Mesendoderm (in vitro differentiated cells): ENCODE data around the gene DPH2.

Source experiments
- DNase-seq: peaks from one replicate; pipeline ENCODE4 v3.0.0; 2013
- H2AK5ac ChIP-seq: 2 replicates; pipeline ENCODE4 v1.6.1; 2013; ENCODE audit warnings: low read length, inconsistent platforms
- H2BK120ac ChIP-seq: 2 replicates; pipeline ENCODE4 v1.6.1; 2013; ENCODE audit warnings: low read depth, mild to moderate bottlenecking, low read length, moderate library complexity, mixed read lengths
- H2BK15ac ChIP-seq: replicated peaks from 2 replicates; pipeline ENCODE4 v1.6.1; 2013; ENCODE audit warnings: low read depth, mild to moderate bottlenecking, moderate library complexity
- H2BK5ac ChIP-seq: 2 replicates; pipeline ENCODE4 v1.6.1; 2013; ENCODE audit warnings: low read length, inconsistent platforms
- H3K18ac ChIP-seq: 2 replicates; pipeline ENCODE4 v1.6.1; 2013; ENCODE audit warnings: mild to moderate bottlenecking, low read length, mixed read lengths
- H3K23ac ChIP-seq: one replicate; pipeline ENCODE4 v1.6.1; 2013; ENCODE audit warnings: low read length
- H3K27ac ChIP-seq: 2 replicates; pipeline ENCODE4 v1.5.1; 2013; ENCODE audit warnings: low read depth, mild to moderate bottlenecking, inconsistent platforms, low read length, moderate library complexity
- H3K27me3 ChIP-seq: 2 replicates; pipeline ENCODE4 v1.6.1; 2013; ENCODE audit warnings: low read length, control low read depth, mild to moderate bottlenecking, inconsistent platforms; ENCODE audit not compliant: insufficient read depth, poor library complexity
- H3K36me3 ChIP-seq: 2 replicates; pipeline ENCODE4 v1.6.1; 2013; ENCODE audit warnings: low read length, inconsistent platforms; ENCODE audit not compliant: control insufficient read depth, insufficient read depth
- H3K4ac ChIP-seq: one replicate; pipeline ENCODE4 v1.6.1; 2013; ENCODE audit warnings: low read depth, mild to moderate bottlenecking, low read length, moderate library complexity
- H3K4me1 ChIP-seq: 2 replicates; pipeline ENCODE4 v1.6.1; 2013; ENCODE audit warnings: low read depth, low read length, inconsistent platforms; ENCODE audit not compliant: control insufficient read depth
- H3K4me2 ChIP-seq: 2 replicates; pipeline ENCODE4 v1.6.1; 2013; ENCODE audit warnings: low read length
- H3K4me3 ChIP-seq: 2 replicates; pipeline ENCODE4 v1.5.1; 2013; ENCODE audit warnings: mild to moderate bottlenecking, low read length
- H3K56ac ChIP-seq: one replicate; pipeline ENCODE4 v1.6.1; 2013; ENCODE audit warnings: low read length
- H3K79me1 ChIP-seq: 2 replicates; pipeline ENCODE4 v1.6.1; 2013; ENCODE audit warnings: low read length, inconsistent platforms
- H3K79me2 ChIP-seq: 2 replicates; pipeline ENCODE4 v1.6.1; 2013; ENCODE audit warnings: mild to moderate bottlenecking, low read length; ENCODE audit not compliant: control insufficient read depth, insufficient read depth
- H3K9ac ChIP-seq: 2 replicates; pipeline ENCODE4 v1.6.1; 2013; ENCODE audit warnings: low read length, inconsistent platforms
- H4K5ac ChIP-seq: one replicate; pipeline ENCODE4 v1.6.1; 2013; ENCODE audit warnings: low read length
- H4K8ac ChIP-seq: one replicate; pipeline ENCODE4 v1.6.1; 2013; ENCODE audit warnings: low read depth, mild to moderate bottlenecking, control low read depth, low read length, moderate library complexity
- WGBS: extraction: QIAGEN DNeasy Blood & Tissue Kit; methylation state at CpG from one replicate; pipeline ENCODE4 v1.1.7; 2013; ENCODE audit warnings: low lambda C conversion rate, missing lambda C conversion rate; ENCODE audit not compliant: insufficient coverage; ENCODE audit errors: extremely low coverage; 5-methylcytosine and 5-hydroxymethylcytosine counted together

The DPH2 gene

GRCh38 chr1:44016890-44017400 is 47.1 kb downstream of the DPH2 start:
- Histone ChIP-seq H3K79me1 (no peaks in the 10 kb centered on the region), H4K5ac (no peak overlapping the region), H3K4me2 (no peak overlapping the region), H4K8ac (no peak overlapping the region), H3K23ac (no peak overlapping the region), H3K4ac (no peak overlapping the region), H2AK5ac (no peak overlapping the region), H3K79me2 (no peaks in the 10 kb centered on the region), H2BK5ac (no peak overlapping the region), H3K4me3 (no peak overlapping the region), H3K9ac (no peak overlapping the region), H3K18ac (no peak overlapping the region), H2BK120ac (no peak overlapping the region), H3K4me1 (no peaks in the 10 kb centered on the region), H3K36me3 (no peaks in the 10 kb centered on the region), H3K27ac (no peak overlapping the region), H3K56ac (no peak overlapping the region), H2BK15ac (no peak overlapping the region), H3K27me3 (no peaks in the 10 kb centered on the region)
- no peak for DNase-seq
- WGBS, result no CpG with 5 or more reads among the region's 20 CpGs

GRCh38 chr1:44019466-44019948 is 49.7 kb downstream of the DPH2 start:
- no peaks in the 10 kb centered on the region for H3K79me1 ChIP-seq
- no CpG with 5 or more reads among the region's 13 CpGs for WGBS
- no peak overlapping the region for H3K23ac ChIP-seq
- no peak overlapping the region for H4K5ac ChIP-seq
- H3K4ac ChIP-seq, result no peak overlapping the region
- no peak overlapping the region for H3K4me3 ChIP-seq
- no peak overlapping the region for H4K8ac ChIP-seq
- no peak overlapping the region for H3K4me2 ChIP-seq
- H3K79me2 ChIP-seq, result no peaks in the 10 kb centered on the region
- H2BK120ac ChIP-seq, result no peak overlapping the region
- H3K56ac ChIP-seq, result no peak overlapping the region
- H2BK5ac ChIP-seq, result no peak overlapping the region
- no peak overlapping the region for H2AK5ac ChIP-seq
- H2BK15ac ChIP-seq, result no peak overlapping the region
- no peaks in the 10 kb centered on the region for H3K36me3 ChIP-seq
- no peaks in the 10 kb centered on the region for H3K27me3 ChIP-seq
- no peak overlapping the region for H3K27ac ChIP-seq
- no peak for DNase-seq
- H3K18ac ChIP-seq, result no peak overlapping the region
- H3K4me1 ChIP-seq, result no peaks in the 10 kb centered on the region
- no peak overlapping the region for H3K9ac ChIP-seq

GRCh38 chr1:44020464-44020863 is 50.7 kb downstream of the DPH2 start:
- no peak overlapping the region for H2AK5ac ChIP-seq
- no peaks in the 10 kb centered on the region for H3K27me3 ChIP-seq
- H3K4me1 ChIP-seq, result no peaks in the 10 kb centered on the region
- no peak overlapping the region for H2BK5ac ChIP-seq
- WGBS, result no CpG with 5 or more reads among the region's 6 CpGs
- H2BK120ac ChIP-seq, result no peak overlapping the region
- H3K4me3 ChIP-seq, result no peak overlapping the region
- no peak overlapping the region for H2BK15ac ChIP-seq
- H4K5ac ChIP-seq, result no peak overlapping the region
- H3K9ac ChIP-seq, result no peak overlapping the region
- H3K79me1 ChIP-seq, result peaks cover 2% of the 10 kb centered on the region
- no peak overlapping the region for H4K8ac ChIP-seq
- no peaks in the 10 kb centered on the region for H3K79me2 ChIP-seq
- H3K23ac ChIP-seq, result no peak overlapping the region
- H3K56ac ChIP-seq, result no peak overlapping the region
- H3K4ac ChIP-seq, result no peak overlapping the region
- DNase-seq, result no peak
- H3K18ac ChIP-seq, result no peak overlapping the region
- no peak overlapping the region for H3K27ac ChIP-seq
- H3K4me2 ChIP-seq, result no peak overlapping the region
- no peaks in the 10 kb centered on the region for H3K36me3 ChIP-seq

GRCh38 chr1:44021156-44021555 is 51.3 kb downstream of the DPH2 start:
- H3K18ac ChIP-seq, result no peak overlapping the region
- H3K4me3 ChIP-seq, result no peak overlapping the region
- no peak overlapping the region for H4K8ac ChIP-seq
- DNase-seq, result no peak
- WGBS, result no CpG with 5 or more reads among the region's 8 CpGs
- no peak overlapping the region for H3K4ac ChIP-seq
- no peak overlapping the region for H3K27ac ChIP-seq
- no peak overlapping the region for H2BK5ac ChIP-seq
- no peak overlapping the region for H3K9ac ChIP-seq
- no peak overlapping the region for H2BK15ac ChIP-seq
- H3K23ac ChIP-seq, result no peak overlapping the region
- no peak overlapping the region for H4K5ac ChIP-seq
- H3K27me3 ChIP-seq, result no peaks in the 10 kb centered on the region
- no peak overlapping the region for H3K4me2 ChIP-seq
- H3K79me1 ChIP-seq, result peaks cover 2% of the 10 kb centered on the region
- H2BK120ac ChIP-seq, result no peak overlapping the region
- H3K4me1 ChIP-seq, result peaks cover 2% of the 10 kb centered on the region
- no peaks in the 10 kb centered on the region for H3K36me3 ChIP-seq
- no peak overlapping the region for H3K56ac ChIP-seq
- H2AK5ac ChIP-seq, result no peak overlapping the region
- H3K79me2 ChIP-seq, result no peaks in the 10 kb centered on the region

GRCh38 chr1:44021581-44022321 is 51.9 kb downstream of the DPH2 start:
- no peak overlapping the region for H4K5ac ChIP-seq
- no peaks in the 10 kb centered on the region for H3K27me3 ChIP-seq
- no peak overlapping the region for H2BK5ac ChIP-seq
- WGBS, result no CpG with 5 or more reads among the region's 10 CpGs
- no peak overlapping the region for H3K23ac ChIP-seq
- peaks cover 2% of the 10 kb centered on the region for H3K4me1 ChIP-seq
- H2BK15ac ChIP-seq, result no peak overlapping the region
- H3K79me1 ChIP-seq, result peaks cover 4% of the 10 kb centered on the region
- no peak for DNase-seq
- no peak overlapping the region for H3K9ac ChIP-seq
- H2AK5ac ChIP-seq, result no peak overlapping the region
- H3K56ac ChIP-seq, result no peak overlapping the region
- H3K4me2 ChIP-seq, result no peak overlapping the region
- no peak overlapping the region for H3K4me3 ChIP-seq
- H3K36me3 ChIP-seq, result no peaks in the 10 kb centered on the region
- H3K18ac ChIP-seq, result no peak overlapping the region
- no peak overlapping the region for H3K4ac ChIP-seq
- no peak overlapping the region for H2BK120ac ChIP-seq
- H4K8ac ChIP-seq, result no peak overlapping the region
- H3K79me2 ChIP-seq, result peaks cover 2% of the 10 kb centered on the region
- no peak overlapping the region for H3K27ac ChIP-seq
